GM19324 (cell line): ENCODE data around the gene PHAF1.

Source experiments
- ATAC-seq: cut with Tn5 transposase; IDR thresholded peaks from one replicate; pipeline ENCODE4 v1.9.1; 2021; ENCODE audit warnings: mild to moderate bottlenecking, moderate library complexity; ENCODE audit not compliant: unreplicated experiment, low FRiP score

The PHAF1 gene

DNA sequence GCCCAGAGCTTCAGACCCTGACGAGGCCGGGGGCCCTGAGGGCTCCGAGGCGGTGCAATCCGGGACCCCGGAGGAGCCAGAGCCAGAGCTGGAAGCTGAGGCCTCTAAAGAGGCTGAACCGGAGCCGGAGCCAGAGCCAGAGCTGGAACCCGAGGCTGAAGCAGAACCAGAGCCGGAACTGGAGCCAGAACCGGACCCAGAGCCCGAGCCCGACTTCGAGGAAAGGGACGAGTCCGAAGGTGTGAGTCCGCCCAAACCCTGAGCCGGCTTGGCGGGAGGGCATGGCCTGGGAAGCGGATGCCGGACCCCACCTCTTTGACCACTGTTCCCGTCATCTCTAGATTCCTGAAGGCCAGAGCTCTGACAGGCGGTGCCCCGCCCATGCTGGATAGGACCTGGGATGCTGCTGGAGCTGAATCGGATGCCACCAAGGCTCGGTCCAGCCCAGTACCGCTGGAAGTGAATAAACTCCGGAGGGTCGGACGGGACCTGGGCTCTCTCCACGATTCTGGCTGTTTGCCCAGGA is 65.0 kb downstream of the PHAF1 start:
- no peak for ATAC-seq

DNA sequence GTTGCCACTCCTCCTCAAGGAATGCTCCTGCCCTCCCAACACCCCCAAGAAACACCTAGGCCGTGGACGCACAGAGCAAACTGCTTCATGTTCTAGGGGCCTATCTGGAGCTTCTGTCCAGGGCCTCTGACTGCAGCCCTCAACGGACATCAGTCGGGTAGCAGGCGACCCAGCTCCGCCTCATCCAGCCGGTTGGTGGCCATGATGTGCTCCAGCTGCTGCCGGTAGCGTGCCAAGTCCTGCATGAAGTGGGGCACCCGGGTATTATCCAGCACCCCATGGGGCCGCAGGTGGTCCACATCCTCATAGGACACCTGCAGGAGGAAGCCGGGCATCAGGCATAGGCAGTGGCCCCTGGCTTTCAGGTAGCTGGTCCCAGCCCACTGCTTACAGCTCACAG is 66.9 kb downstream of the PHAF1 start:
- ATAC-seq, result no peak

DNA sequence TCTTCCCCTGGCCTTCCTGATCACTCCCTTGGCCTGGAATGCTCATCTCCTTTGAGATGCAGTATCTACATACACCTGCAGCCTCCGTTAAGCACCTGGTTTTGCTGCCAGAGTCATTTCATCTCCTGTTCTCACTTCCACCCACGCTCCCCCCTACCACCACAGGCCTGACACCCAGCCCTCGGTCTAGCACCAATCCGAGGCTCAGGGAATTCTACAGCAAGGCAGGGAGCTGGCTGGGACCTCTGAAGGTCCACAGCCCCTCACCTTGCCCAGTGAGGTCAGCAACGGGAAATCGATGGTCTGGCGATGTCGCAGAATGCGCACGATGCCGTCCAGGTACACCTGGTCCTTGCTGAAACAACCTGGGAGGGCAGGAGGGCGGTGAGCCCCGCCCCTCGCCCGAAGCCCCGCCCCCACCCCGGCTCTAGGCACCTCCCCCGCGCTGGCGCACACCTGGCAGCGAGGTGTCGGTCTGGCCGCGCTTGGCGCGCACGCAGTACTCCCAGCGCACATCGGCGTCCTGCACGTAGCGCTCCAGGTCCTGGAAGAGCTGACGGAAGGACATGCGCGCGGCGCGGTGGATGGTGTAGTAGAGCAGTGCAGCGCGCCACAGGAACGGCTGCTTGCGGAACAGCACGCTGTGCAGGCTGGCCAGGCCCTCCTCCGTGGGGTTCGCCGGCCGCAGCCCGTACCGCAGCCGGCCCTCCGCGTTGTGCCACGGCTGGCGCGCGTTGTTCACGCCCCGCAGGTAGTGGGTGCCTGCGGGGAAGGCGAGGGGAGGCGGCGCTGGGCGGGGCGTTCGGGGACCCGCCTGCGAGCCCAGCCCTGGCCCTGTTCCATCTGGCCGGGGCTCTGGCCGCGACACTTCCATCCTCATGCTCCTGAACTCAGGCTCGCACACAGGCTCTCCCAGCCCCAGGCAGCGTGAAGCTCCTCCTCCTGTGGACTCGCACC is 68.3 kb downstream of the PHAF1 start:
- no peak for ATAC-seq

DNA sequence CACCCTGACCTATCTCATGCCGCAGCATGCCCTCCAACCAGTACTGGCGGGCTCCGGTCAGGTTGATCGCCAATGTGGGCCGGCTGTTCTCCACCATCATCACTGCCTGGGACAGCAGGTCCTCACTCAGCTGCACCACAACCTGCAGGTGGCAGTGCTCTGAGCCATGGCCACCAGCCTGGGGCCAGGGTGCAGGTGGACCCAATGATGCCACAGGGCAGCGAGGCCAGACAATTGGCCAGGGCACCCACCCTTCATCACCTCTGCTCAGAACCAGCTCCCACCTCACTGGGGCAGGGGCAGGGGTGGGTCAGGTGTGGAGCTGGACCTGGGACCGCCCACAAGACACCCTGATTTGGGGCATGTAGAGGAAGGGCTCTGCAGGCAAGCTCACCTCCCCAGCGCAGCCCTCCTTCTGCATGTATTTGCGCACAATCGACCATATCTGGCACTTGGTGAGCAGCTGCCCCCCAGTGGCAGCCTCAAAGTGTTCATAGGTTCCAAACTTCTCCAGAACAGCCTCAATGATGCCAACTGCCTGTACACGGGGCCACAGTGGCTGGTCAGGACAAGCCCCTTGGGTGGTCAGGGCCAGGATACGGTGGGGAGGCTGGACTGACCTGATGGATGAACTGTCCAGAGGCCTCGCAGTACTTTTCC is 69.8 kb downstream of the PHAF1 start:
- no peak for ATAC-seq

- no peak for ATAC-seq
These were observed 70.4 kb downstream of the PHAF1 start for GRCh38 chr16:67180166-67180565.

- no peak for ATAC-seq
These were observed 71.6 kb downstream of the PHAF1 start for GRCh38 chr16:67181346-67181745.

GRCh38 chr16:67182288-67182687 is 72.5 kb downstream of the PHAF1 start:
- ATAC-seq, result no peak

- ATAC-seq, result no peak
These were observed 73.5 kb downstream of the PHAF1 start for GRCh38 chr16:67183284-67183626.

- ATAC-seq, result peak; percentile 92
These were observed 74.1 kb downstream of the PHAF1 start, which contains the start of gene MATCAP1 for GRCh38 chr16:67183627-67184452. TSS of gene MATCAP1 (minus strand) at chr16:67183963. CDS start at chr16:67180610, 3,353 bp downstream.

- no peak for ATAC-seq
These were observed 74.8 kb downstream of the PHAF1 start for GRCh38 chr16:67184453-67184994.

DNA sequence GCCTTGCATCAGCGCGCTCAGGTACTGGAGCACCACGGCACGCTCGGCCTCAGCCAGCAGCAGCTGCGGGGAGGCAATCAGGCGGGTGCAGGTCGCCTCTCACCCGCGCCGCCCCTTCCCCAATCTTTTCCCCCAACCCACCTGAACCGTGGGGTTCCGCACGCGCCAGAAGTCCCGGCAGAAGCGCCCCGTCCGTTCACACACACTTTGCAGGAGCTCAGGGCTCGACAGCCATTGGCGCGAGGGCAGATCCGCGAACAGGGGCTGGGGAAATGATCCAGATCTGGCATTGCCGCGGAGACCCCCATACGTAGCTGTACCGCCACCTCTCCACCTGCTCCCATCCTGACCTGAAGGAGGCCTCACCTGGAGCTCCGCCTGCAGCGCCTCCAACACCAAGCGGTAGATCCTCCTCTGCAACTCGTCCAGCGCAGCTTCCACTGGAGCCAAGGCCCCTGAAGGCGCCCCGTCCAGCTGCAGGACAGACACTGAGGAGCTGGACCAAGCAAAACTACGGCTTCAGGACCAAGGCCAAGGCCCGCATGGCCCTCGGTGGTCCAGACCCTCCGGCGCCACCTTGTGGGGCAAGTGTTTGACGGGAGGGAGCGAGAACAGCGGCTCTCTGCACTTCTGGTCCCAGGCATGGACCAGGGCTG is 75.4 kb downstream of the PHAF1 start:
- no peak for ATAC-seq

- ATAC-seq, result no peak
These were observed 76.0 kb downstream of the PHAF1 start for GRCh38 chr16:67185651-67186134.

GRCh38 chr16:67186550-67186950 is 76.8 kb downstream of the PHAF1 start:
- no peak for ATAC-seq

DNA sequence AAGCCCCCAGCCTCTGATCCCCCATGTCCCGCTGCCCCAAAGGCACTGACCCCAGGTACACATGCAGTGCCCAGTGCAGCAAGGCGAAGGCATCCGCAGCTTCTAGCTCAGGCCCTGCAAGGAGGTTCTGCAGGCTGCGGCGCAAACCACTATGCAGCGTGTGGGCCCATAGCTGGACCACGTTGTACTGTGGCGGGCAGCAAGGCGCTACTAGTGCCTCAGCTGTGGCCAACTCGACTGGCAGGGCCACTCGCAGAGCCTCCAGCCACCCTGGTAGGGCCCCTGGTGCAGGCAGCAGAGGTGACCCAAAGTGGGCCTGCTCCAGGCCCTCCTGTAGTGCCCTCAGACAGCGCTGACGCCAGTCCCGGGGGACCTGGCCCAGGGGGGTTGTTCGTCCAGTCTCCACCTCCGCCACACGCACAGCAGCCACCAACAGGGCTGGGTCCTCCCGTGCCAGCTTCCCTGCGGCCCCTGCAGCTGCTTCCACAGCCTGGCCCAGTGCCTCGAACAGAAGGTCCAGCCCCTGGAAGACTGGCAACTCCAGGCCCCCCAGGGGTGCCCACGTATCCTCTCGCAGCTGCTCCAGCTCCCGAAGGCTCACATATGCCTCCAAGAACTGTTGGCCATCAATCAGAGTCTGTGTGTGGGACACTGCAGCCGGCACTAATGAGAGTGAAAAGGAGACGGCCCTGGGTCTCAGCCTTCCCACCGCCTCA is 77.6 kb downstream of the PHAF1 start:
- ATAC-seq, result no peak

DNA sequence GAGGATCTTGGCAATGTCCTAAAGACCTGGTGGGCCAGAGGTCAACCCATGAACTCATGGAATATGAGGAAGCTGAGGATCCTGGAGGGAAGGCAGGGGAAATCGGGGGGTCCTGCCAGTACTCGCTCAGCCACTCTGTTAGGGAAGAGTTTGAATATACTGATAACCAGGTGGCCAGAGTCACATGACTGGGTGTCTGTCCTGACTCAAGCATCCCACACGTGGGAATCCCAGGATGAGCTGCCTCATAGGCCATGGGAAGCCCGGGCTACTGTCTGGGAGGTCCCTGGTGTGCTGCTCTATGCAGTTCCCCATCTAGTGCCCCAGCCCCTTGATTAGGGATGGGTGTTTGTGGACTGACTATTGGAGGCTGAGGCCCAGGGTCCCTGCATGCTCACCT is 78.6 kb downstream of the PHAF1 start:
- ATAC-seq, result no peak

GRCh38 chr16:67188798-67189197 is 79.1 kb downstream of the PHAF1 start:
- no peak for ATAC-seq

DNA sequence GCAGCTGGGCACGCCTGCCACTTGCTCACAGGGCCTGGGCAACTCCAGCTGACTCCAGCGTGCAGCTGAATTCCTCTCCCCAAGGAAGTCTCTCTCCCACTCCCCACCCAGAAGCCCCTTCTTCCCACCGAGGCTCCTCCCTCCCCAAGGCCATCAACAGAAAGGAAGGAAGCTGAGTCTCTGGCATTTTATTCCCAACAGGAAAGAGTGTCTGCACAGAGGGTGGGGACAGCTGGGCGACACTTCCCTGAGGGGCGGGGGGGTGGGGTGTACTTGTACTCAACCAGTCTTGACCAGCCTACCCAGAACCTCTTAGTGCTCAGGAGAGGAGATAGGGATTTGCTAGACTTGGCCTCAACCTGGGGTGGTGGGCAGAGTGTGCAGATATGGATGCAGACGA is 80.3 kb downstream of the PHAF1 start, which contains the start of gene EXOC3L1:
TSS of gene EXOC3L1 (minus strand) at position 96 of the 400 bp plus-strand sequence. CDS start 460 bp downstream, outside the sequence.
- no peak for ATAC-seq

- no peak for ATAC-seq
These were observed 81.0 kb downstream of the PHAF1 start for GRCh38 chr16:67190448-67191399.
